Activated naive CD8-positive, alpha-beta T cell treated with anti-CD3 and anti-CD28 coated beads, Interleukin-2, amount 10 ng/mL, durations not matched to agents 7 days and 5 days (primary cell): Measurements from ENCODE around the gene SGPP1. TPM values are rescaled to one million over a fixed set of nuclear protein-coding genes. Genes with fewer than 3 reads are reported as not detected.
"Not testable (repeated sequence)": the region's sequence is repeated elsewhere in the genome, so short reads cannot be mapped to it uniquely, and the experiment has no call there.

Experiments
- ATAC-seq: fragments of 150-1000 bp; cut with Tn5 transposase; one replicate; pipeline ENCODE4 v1.10.0; 2021; ENCODE audit warnings: low read depth, moderate library complexity
- POLR2A ChIA-PET: fragments of 350-600 bp; sonication (Branson Sonifier 250); formaldehyde crosslinking; loops from one replicate; lab custom pipeline; 2021; ENCODE audit warnings: antibody characterized with exemption; lab: Charles Lee
- DNase-seq: peaks from one replicate; pipeline ENCODE4 v3.0.0; 2021
- H3K27ac Mint-ChIP-seq: one replicate; pipeline ENCODE4 v1.8.0; 2022; ENCODE audit warnings: mild to moderate bottlenecking, mixed read lengths
- H3K27me3 Mint-ChIP-seq: one replicate; pipeline ENCODE4 v1.8.0; 2022; ENCODE audit warnings: mild to moderate bottlenecking, moderate library complexity, mixed read lengths
- H3K36me3 Mint-ChIP-seq: one replicate; pipeline ENCODE4 v1.8.0; 2021; ENCODE audit warnings: mild to moderate bottlenecking, mixed read lengths
- H3K4me1 Mint-ChIP-seq: one replicate; pipeline ENCODE4 v1.8.0; 2021; ENCODE audit warnings: mixed read lengths
- H3K4me3 Mint-ChIP-seq: one replicate; pipeline ENCODE4 v1.8.0; 2022; ENCODE audit warnings: mild to moderate bottlenecking, moderate library complexity, mixed read lengths
- H3K9me3 Mint-ChIP-seq: one replicate; pipeline ENCODE4 v1.8.0; 2021; ENCODE audit warnings: mixed read lengths
- total RNA-seq, 2 experiments: library from RNA; stranded (reverse); gene quantifications; one replicate each; pipeline ENCODE4 v1.2.3, GENCODE V29; 2021

SGPP1 gene
- total RNA-seq, 2 experiments from 2014 or later = 14.7 to 15.7 TPM

DNA sequence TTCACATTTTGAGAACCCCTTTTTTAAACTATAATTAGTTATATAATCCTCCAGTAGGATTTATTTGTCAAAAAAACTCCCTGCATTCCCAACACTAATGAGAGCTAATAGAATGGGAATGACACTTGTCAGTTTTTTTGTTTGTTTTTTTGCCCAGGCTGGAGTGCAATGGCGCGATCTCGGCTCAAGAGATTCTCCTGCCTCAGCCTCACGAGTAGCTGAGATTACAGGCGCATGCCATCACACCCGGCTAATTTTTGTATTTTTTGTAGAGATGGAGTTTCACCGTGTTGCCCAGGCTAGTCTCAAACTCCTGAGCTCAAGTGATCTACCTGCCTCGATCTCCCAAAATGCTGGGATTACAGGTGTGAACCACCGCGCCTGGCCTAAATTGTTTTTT lies 66.0 kb downstream of the SGPP1 start:
- ATAC-seq, DNase-seq, H3K9me3 Mint-ChIP-seq, H3K4me1 Mint-ChIP-seq, POLR2A ChIA-PET, H3K36me3 Mint-ChIP-seq, H3K4me3 Mint-ChIP-seq, H3K27ac Mint-ChIP-seq, H3K27me3 Mint-ChIP-seq: not testable (repeated sequence)

DNA sequence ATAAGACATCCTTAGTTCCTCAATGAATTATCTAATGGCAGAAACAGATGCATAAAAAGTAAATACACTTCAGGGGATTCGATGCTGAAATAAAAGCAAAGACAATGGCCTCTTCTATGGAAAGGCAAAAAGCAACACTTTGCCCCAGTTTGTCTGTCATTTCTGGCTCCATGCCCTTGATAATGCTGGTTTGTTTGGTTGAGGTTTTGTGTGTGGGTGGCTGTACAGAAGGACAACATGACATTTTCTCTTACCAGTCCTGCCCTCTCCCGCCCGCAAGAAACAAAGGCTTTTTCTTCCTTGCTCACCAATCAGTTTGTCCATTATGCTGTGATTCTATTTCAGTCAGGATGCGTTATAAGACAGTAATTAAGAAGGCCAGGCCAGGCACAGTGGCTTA lies 68.1 kb downstream of the SGPP1 start:
- Mint-ChIP-seq H3K9me3 (no peaks in the 10 kb centered on the region), H3K4me1 (no peaks in the 10 kb centered on the region), H3K4me3 (no peak overlapping the region), H3K27me3 (no peaks in the 10 kb centered on the region), H3K36me3 (peaks cover 2% of the 10 kb centered on the region), H3K27ac (no peak overlapping the region)
- DNase-seq = no peak
- ATAC-seq = no peak
- POLR2A ChIA-PET = interaction anchor here (0.7 kb wide), 1 partner anchor 223 kb away, joined by 5 read pairs; no protein-coding TSS in a partner anchor

DNA sequence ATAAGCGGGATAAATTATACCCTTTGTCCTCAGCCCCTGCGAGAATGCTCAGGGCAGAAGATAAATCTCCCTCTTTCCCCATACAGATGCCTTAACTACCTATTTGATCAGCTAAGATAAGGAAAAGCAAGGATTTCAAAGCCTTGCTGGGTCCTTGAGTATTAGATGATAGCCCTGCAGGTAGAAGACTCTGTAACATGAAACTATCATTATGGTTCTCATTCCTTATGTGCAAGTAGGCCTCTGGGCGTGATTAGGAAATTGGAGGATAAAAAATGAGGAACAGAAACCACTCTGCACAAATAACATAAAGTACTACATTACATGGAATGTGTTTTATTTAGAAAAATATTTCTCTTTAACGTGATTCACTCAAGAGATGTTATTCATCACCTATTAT lies 71.7 kb downstream of the SGPP1 start:
- Mint-ChIP-seq H3K4me3 (no peak overlapping the region), H3K36me3 (peaks cover 7% of the 10 kb centered on the region), H3K27ac (no peak overlapping the region), H3K27me3 (no peaks in the 10 kb centered on the region), H3K9me3 (no peaks in the 10 kb centered on the region), H3K4me1 (peaks cover 2% of the 10 kb centered on the region)
- ATAC-seq (no peak), DNase-seq (no peak)
- POLR2A ChIA-PET = interaction anchor here (0.6 kb wide), 1 partner anchor 9 kb away, joined by 3 read pairs; no protein-coding TSS in a partner anchor

DNA sequence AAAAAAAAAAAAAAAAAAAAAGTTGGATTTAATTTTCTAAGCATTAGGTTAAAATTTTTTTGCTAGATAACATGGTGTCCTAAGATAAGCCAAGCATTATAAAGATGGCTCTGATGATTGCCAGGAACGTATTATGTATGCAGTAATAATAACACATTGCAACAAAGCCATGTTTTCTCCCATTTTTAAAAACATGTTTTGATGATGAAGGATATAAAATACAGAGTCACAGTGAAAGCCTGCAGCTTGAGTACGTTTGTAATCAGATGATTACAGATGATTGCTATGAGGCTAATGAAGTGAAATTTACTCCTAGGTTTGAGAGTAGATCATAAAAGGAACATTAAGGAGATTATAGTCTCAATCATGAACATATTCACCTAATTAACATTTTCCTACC lies 72.9 kb downstream of the SGPP1 start:
- H3K4me3 Mint-ChIP-seq = no peak overlapping the region
- DNase-seq (no peak), ATAC-seq (no peak)
- POLR2A ChIA-PET = no interaction called here
- H3K9me3 Mint-ChIP-seq = no peaks in the 10 kb centered on the region
- H3K27ac Mint-ChIP-seq = no peak overlapping the region
- H3K4me1 Mint-ChIP-seq = peaks cover 12% of the 10 kb centered on the region
- no peaks in the 10 kb centered on the region for H3K27me3 Mint-ChIP-seq
- H3K36me3 Mint-ChIP-seq = peaks cover 7% of the 10 kb centered on the region

DNA sequence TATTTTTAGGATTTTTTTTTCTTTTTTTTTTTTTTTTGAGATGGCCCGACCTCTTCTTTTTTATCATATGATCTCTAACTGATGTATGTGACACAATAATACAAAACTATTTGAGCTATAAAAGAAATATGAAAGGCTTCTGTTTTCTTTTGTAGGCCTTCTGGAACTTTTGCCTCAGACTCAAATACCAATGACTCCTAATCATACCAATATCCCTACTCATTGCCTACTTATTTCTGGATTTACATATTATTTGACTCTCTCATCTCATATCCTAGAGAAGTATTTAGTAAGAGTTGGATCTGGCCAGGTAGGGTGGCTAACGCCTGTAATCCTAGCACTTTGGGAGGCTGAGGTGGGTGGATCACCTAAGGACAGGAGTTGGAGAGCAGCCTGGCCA lies 73.5 kb downstream of the SGPP1 start:
- no peak for ATAC-seq
- Mint-ChIP-seq H3K9me3 (no peaks in the 10 kb centered on the region), H3K4me3 (no peak overlapping the region), H3K4me1 (peaks cover 13% of the 10 kb centered on the region), H3K27ac (no peak overlapping the region), H3K36me3 (peaks cover 6% of the 10 kb centered on the region), H3K27me3 (no peaks in the 10 kb centered on the region)
- no peak for DNase-seq
- POLR2A ChIA-PET = no interaction called here

DNA sequence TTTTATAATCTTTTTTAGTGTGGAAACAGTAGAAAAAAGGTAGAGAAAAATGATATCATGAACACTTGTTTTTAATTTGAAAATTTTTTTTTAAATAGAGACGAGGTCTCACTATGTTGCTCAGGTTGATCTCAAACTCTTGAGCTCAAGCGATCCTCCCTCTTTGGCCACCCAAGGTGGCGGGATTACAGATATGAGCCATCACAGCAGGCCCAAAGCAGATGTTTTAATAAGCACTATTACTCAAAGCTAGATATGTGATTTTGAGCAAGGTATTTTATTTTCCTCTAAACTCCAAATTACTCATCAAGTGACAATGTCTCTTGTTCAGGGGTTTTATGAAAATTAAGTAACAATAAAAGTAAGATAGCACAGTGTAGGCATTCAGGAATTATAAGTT lies 75.5 kb downstream of the SGPP1 start:
- POLR2A ChIA-PET = interaction anchor here (0.7 to 3.5 kb wide), 3 partner anchors 10 to 741 kb away, joined by 3 to 25 read pairs (median 3); partner anchors contain the start of gene WDR89
- ATAC-seq = no peak
- Mint-ChIP-seq H3K4me1 (peaks cover 13% of the 10 kb centered on the region), H3K4me3 (no peak overlapping the region), H3K27me3 (no peaks in the 10 kb centered on the region), H3K9me3 (no peaks in the 10 kb centered on the region), H3K36me3 (peaks cover 6% of the 10 kb centered on the region), H3K27ac (no peak overlapping the region)
- DNase-seq = no peak

DNA sequence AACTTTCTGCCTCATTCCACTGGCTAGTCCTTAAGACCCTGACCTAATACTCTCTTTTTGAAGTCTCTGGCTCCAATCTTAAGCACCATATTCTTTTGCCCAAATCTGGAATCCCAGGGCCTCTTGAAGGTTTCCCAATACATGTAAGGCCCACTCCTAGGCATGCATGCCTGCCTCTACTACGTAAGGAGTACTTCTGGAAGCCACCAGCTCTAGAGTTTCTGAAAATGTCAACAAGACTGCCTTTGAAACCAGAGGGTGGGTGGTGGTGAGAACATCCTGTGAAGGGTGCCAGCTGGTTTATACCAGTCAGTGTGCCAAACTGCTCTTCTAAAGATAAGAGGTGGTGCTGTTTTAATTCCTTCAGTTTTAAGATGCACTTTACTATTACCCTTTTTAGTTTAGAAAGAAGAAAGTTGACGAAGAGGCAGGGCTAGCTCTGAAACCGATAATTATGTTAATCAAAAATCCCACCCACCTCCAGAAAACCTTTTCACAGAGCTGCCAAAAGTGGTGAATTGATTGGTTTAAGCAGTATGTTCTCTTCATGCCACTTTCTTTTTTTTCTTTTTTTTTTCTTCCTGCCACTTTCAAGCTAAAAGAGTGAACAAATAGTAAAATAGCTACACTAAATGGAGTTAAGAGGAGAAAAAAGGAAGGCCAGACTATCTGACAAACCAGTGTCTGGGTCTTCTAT lies 77.5 kb downstream of the SGPP1 start:
- no peaks in the 10 kb centered on the region for H3K27me3 Mint-ChIP-seq
- H3K9me3 Mint-ChIP-seq = no peaks in the 10 kb centered on the region
- DNase-seq = no peak
- peak; percentile 91 for ATAC-seq
- POLR2A ChIA-PET = interaction anchor here (0.6 to 3.5 kb wide), 4 partner anchors 8 to 107 kb away, joined by 3 to 25 read pairs (median 7); partner anchors contain the start of genes PPP2R5E, SGPP1 and WDR89
- H3K4me1 Mint-ChIP-seq = peaks cover 14% of the 10 kb centered on the region
- peak overlapping the region; percentile 59 for H3K4me3 Mint-ChIP-seq
- peak overlapping the region; percentile 92 for H3K27ac Mint-ChIP-seq
- peaks cover 6% of the 10 kb centered on the region for H3K36me3 Mint-ChIP-seq

DNA sequence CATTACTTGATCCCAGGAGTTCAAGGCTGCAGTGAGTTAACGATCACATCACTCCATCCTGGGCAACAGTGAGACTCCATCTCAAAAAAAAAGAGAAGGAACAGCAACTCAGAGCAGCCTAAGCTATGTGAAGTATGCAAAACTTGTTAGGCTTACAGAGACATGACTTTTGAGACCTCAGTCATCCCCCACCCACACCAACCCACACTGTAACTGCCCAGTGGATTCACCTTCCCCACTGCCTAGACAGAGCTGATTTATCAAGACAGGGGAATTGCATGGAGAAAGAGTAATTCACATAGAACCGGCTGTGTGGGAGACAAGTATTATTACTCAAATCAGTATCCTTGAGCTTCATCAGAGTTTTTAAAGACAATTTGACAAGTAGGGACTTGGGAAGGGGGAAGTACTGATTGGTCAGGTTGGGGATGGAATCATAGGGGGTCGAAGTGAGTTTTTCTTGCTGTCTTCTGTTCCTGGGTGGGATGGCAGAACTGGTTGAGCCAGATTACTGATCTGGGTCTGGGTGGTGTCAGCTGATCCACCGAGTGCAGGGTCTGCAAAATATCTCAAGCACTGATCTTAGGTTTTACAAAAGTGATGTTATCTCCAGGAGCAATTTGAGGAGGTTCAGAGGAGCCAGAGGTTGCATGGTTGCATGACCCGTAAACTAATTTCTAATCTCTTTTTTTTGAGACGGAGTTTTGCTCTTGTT lies 80.0 kb downstream of the SGPP1 start:
- Mint-ChIP-seq H3K4me1 (peaks cover 16% of the 10 kb centered on the region), H3K9me3 (no peaks in the 10 kb centered on the region), H3K27ac (no peak overlapping the region), H3K27me3 (no peaks in the 10 kb centered on the region), H3K4me3 (no peak overlapping the region), H3K36me3 (peaks cover 4% of the 10 kb centered on the region)
- ATAC-seq (no peak), DNase-seq (no peak)
- POLR2A ChIA-PET = interaction anchor here (0.7 kb wide), 1 partner anchor 8 kb away, joined by 3 read pairs; no protein-coding TSS in a partner anchor

DNA sequence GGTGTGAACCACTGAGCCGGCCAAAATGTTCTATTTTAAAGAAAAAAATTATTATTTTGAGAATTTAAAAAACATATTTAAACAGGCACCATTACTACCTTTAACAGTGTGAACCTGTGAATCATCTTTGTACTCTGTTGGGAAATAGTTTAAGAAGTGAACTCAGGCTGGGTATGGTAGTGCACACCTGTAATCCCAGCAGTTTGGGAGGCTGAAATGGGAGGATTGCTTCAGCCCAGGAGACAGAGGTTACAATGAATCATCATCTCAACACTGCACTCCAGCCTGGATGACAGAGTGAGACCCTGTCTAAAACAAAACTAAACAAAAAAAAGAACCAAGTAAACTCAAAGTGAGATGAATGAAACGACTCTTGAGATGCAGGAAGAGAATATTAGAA lies 83.1 kb downstream of the SGPP1 start:
- no peak overlapping the region for H3K4me3 Mint-ChIP-seq
- no peaks in the 10 kb centered on the region for H3K9me3 Mint-ChIP-seq
- H3K27ac Mint-ChIP-seq = no peak overlapping the region
- POLR2A ChIA-PET = no interaction called here
- DNase-seq = no peak
- no peak for ATAC-seq
- H3K4me1 Mint-ChIP-seq = peaks cover 11% of the 10 kb centered on the region
- no peaks in the 10 kb centered on the region for H3K36me3 Mint-ChIP-seq
- no peaks in the 10 kb centered on the region for H3K27me3 Mint-ChIP-seq

DNA sequence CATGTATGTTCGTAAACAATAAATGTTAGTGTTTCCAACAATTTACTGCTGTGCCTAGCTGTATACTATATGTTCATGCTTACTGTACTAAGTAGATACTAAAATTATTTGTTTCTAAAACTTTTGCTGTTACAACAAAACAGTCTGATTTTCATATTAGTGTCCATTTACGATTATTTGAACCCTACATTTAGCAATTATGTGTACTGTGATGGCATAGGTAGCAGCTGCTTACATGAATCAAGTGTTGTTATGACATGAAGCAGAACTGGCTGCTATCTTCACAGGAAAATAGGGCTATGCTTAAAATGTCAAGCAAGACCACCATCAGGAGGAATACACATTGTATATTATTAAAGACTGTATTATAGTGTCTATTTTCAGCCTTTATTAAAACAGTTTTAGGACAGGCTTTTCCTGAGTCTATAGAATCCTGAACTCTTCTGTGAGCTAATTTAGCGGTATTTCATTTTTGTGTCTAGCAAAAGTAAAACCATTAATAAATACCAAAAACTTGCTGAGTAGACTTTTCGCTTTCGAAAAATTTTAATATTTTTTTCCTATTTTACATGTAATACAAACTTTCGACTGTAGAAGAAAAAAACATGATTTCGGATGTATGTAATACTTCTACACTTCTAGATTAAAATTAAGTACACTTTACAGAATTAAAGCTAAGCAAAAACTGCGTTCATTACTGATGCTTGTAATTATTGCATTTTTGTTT lies 85.0 kb downstream of the SGPP1 start:
- POLR2A ChIA-PET = interaction anchor here (0.9 to 1.9 kb wide), 8 partner anchors 8 to 860 kb away, joined by 3 to 25 read pairs (median 4); partner anchors contain the start of genes PPP2R5E and SGPP1
- Mint-ChIP-seq H3K27me3 (no peaks in the 10 kb centered on the region), H3K27ac (peak overlapping the region; percentile 92), H3K36me3 (peaks cover 8% of the 10 kb centered on the region), H3K4me1 (peaks cover 21% of the 10 kb centered on the region), H3K4me3 (peak overlapping the region; percentile 93), H3K9me3 (no peaks in the 10 kb centered on the region)
- DNase-seq (no peak), ATAC-seq (no peak)

DNA sequence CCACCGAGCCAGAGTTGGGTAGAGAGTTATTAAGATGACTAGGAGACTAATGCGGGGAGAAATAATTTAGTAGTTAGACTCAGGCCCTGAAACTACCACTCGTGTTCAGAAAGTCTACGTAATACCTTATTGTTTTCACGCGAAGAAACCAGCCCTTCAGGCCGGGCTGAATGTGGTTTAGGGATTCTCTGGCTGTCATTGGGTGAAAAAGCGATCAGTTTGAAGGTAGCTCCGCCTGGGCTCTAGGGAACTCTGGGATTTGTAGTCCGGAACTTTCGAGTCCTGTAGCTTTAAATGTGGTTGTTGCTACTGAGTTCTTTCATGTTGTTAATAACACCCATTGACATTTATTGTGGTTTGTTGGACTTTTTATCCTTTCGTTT lies 85.6 kb downstream of the SGPP1 start:
- H3K36me3 Mint-ChIP-seq = peaks cover 12% of the 10 kb centered on the region
- H3K9me3 Mint-ChIP-seq = no peaks in the 10 kb centered on the region

DNA sequence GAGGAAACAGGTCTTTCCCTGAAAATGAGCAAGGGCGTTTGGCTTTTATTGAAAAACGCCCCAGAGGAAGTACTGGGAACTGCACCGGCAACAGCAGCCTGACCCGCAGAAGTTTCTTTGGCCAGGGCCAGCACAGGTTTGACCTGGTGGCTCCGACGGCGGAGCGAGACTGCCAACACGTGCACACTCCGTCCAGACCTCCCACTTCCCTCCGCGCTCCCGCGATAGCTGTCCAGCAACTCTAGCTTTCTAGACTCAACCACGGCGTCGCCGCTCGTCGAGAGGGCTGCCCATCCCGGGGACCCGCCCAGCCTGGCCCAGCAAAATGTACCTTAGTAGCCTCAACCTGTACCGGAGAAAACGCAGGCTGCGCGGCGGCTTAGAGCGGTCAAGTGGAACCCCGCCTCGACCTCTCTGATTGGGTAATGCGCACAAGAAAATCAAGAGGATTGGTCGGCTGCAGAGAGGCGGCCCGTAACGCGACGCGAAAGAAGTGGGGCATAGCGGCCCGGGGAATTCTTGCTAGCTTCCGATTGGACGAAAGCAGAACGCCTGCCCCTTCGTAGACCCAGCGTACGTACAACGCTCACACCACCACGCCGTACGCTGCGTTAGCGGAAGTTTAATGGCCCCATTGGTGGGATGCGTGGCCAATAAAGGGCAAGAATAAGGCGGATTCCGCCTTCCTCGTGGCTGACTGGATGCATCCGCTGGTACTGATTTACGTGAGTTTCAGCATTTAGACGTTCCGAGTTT lies 86.2 kb downstream of the SGPP1 start, which contains the start of gene WDR89:
Gene WDR89 (minus strand): TSS at position 399 of the 756 bp plus-strand sequence. CDS start 41,929 bp downstream, outside the sequence.
- no peaks in the 10 kb centered on the region for H3K27me3 Mint-ChIP-seq
- POLR2A ChIA-PET = interaction anchor here (0.6 to 1.9 kb wide), 13 partner anchors 10 to 861 kb away, joined by 3 to 25 read pairs (median 4); partner anchors contain the start of genes PPP2R5E and SGPP1
- H3K4me1 Mint-ChIP-seq = peaks cover 26% of the 10 kb centered on the region
- H3K9me3 Mint-ChIP-seq = peaks cover 3% of the 10 kb centered on the region
- H3K4me3 Mint-ChIP-seq = peak within 1 kb of the TSS; percentile 93
- H3K36me3 Mint-ChIP-seq = peaks cover 17% of the 10 kb centered on the region
- DNase-seq = peak; percentile 88
- peak; percentile 93 for ATAC-seq
- peak within 1 kb of the TSS; percentile 92 for H3K27ac Mint-ChIP-seq

More for the DNA sequence above, 85.6 kb downstream of the SGPP1 start:
- no peaks in the 10 kb centered on the region for H3K27me3 Mint-ChIP-seq
- peak overlapping the region; percentile 92 for H3K27ac Mint-ChIP-seq
- H3K4me1 Mint-ChIP-seq = peaks cover 21% of the 10 kb centered on the region
- POLR2A ChIA-PET = interaction anchor here (0.9 to 1.9 kb wide), 9 partner anchors 9 to 861 kb away, joined by 3 to 25 read pairs (median 4); partner anchors contain the start of genes PPP2R5E and SGPP1
- H3K4me3 Mint-ChIP-seq = peak overlapping the region; percentile 93
- DNase-seq (no peak), ATAC-seq (peak; percentile 60)
